Heart right ventricle (tissue), 16 donors: ENCODE measurements around the gene RBM20. TPM values are rescaled to one million over a fixed set of nuclear protein-coding genes. Genes with fewer than 3 reads are reported as not detected.

Experiments
- ATAC-seq, 8 donors: fragments of 200-7000 bp; cut with Tn5 transposase; one replicate each; pipeline ENCODE4 v1.9.1; 2020; ENCODE audit warnings: mild to moderate bottlenecking in 8 of 8, moderate library complexity in 8 of 8, moderate number of reproducible peaks in 1 of 8
- DNase-seq, 2 donors: peaks; one replicate each; pipeline ENCODE4 v3.0.0-alpha.2; 2020
- H3K27ac ChIP-seq, 10 donors: fragments of 200-600 bp; sonication (generic) in 2 of 10; one replicate each; pipeline versions ENCODE4 v1.5.0 to v1.8.0; 2020 to 2022; ENCODE audit warnings: mild to moderate bottlenecking in 3 of 10
- H3K27me3 ChIP-seq, 7 donors: fragments of 200-600 bp; one replicate each; pipeline ENCODE4 v1.8.0; 2021 to 2022; ENCODE audit warnings: mild to moderate bottlenecking in 2 of 7
- H3K36me3 ChIP-seq, 9 donors: fragments of 200-600 bp; sonication (generic) in 1 of 9; one replicate each; pipeline versions ENCODE4 v1.5.0 to v1.8.0; 2020 to 2022; ENCODE audit warnings: mild to moderate bottlenecking in 2 of 9
- H3K4me1 ChIP-seq, 9 donors: fragments of 200-600 bp; sonication (generic) in 1 of 9; one replicate each; pipeline versions ENCODE4 v1.5.0 to v1.8.0; 2020 to 2022; ENCODE audit warnings: mild to moderate bottlenecking in 4 of 9
- H3K4me3 ChIP-seq, 10 donors: fragments of 200-600 bp; sonication (generic) in 2 of 10; one replicate each; pipeline versions ENCODE4 v1.5.0 to v1.8.0; 2020 to 2022; ENCODE audit warnings: mild to moderate bottlenecking in 7 of 10, moderate library complexity in 2 of 10
- H3K9me3 ChIP-seq, 11 donors: fragments of 200-600 bp in 10 of 11; sonication (generic) in 2 of 11; one replicate each; pipeline versions ENCODE4 v1.5.0 to v1.8.0; 2013 to 2022; ENCODE audit warnings: mild to moderate bottlenecking in 2 of 11, control low read depth in 1 of 11, moderate library complexity in 1 of 11
- CTCF ChIP-seq, 9 donors: fragments of 200-600 bp; sonication (generic) in 2 of 9; IDR thresholded peaks; one replicate each; pipeline versions ENCODE4 v1.5.0 to v1.8.0; 2021 to 2022; ENCODE audit warnings: antibody characterized with exemption in 9 of 9, mild to moderate bottlenecking in 5 of 9, moderate library complexity in 1 of 9
- WGBS, 2 donors: extraction: QIAGEN DNeasy Blood & Tissue Kit; methylation state at CpG; one replicate each; pipeline ENCODE4 v1.1.7; 2013; ENCODE audit warnings: inconsistent platforms in 1 of 2; 5-methylcytosine and 5-hydroxymethylcytosine counted together
- intact Hi-C, 10 donors: fragments of 100-400 bp; cut with DNase I; formaldehyde crosslinking; loops; one replicate each; pipeline versions ENCODE4 v1.11.1 to v1.14.2; 2022
- polyA plus RNA-seq, 2 donors: library from polyadenylated mRNA; stranded (reverse); fragments of 200-250 nt; gene quantifications; one replicate each; pipeline ENCODE4 v1.2.3, GENCODE V29; 2013
- total RNA-seq, 10 donors: library from RNA; stranded (reverse); fragmentation: NEBNext Ultra II Directional in 3 of 10; extraction: Animal tissue kit (Norgen Biotek cat#: 25700) in 3 of 10; gene quantifications; one replicate each; pipeline versions ENCODE4 v1.2.1 to v1.2.4, GENCODE V29; 2021 to 2023
- donor health status: Arrhythmogenic right ventricular cardiomyopathy.
- donor health status: ischemic (EF 13 %, LVEDD 7.1; RV severe dilation, severe dysfunction).
- donor health status: healthy with polysubstance abuse.
- donor health status: DM: no; HTN: yes; CAD: no.
- donor health status: DM: no; HTN: no; CAD: no.
- donor health status: ischemic (EF 25% LVEDD 6.9; RV normal size, moderate dysfunction).
- donor health status: ischemic (EF 25% LVEDD 5.7; RV mildly dilated, moderate dysfunction).
- donor health status: healthy.
- donor health status: DM: yes; HTN: yes; CAD: no.
- donor health status: Ischemic cardiomyopathy.
- donor health status: ischemic (EF 35%, LVEDD 5.7; RV mildly dilated, moderate dysfunction).
- donor health status: nonischemic (EF 11% LVEDD 7.7; RV severe dilation, severe dysfunction).
- donor health status: DM: yes; HTN: yes; CAD: no.
- donor health status: PGD.
- donor health status: ischemic (EF 29% LVEDD 5.4; RV normal size, mild dysfunction).
- donor health status: nonischemic (EF 23%, LVEDD 6.1; RV moderate dilation, normal function).

Gene RBM20
- total and polyA plus RNA-seq, 12 donors: 10.1 to 186 (median 134) TPM

GRCh38 chr10:110848106-110848505 is 204.0 kb downstream of the RBM20 start:
- no peaks in the 10 kb centered on the region for H3K36me3 ChIP-seq
- intact Hi-C loops: no loop called here
- H3K9me3 ChIP-seq: no peaks in the 10 kb centered on the region
- ATAC-seq (no peak), DNase-seq (no peak)
- WGBS, 2 donors: 83 to 89% methylated on average over 2 of the region's 2 CpGs
- no peak for TF ChIP-seq CTCF (IDR thresholded peaks at IDR 0.05)
- peaks cover 0 to 31% (median 3%) of the 10 kb centered on the region in 9 donors for H3K4me1 ChIP-seq
- H3K27me3 ChIP-seq: no peaks in the 10 kb centered on the region
- no peak overlapping the region for H3K4me3 ChIP-seq
- no peak overlapping the region for H3K27ac ChIP-seq

- WGBS, 2 donors: 94 to 99% methylated on average over 3 of the region's 3 CpGs
- Histone ChIP-seq H3K27ac (no peak overlapping the region), H3K36me3 (no peaks in the 10 kb centered on the region), H3K9me3 (no peaks in the 10 kb centered on the region), H3K27me3 (no peaks in the 10 kb centered on the region), H3K4me1 (peaks cover 0 to 32% (median 0%) of the 10 kb centered on the region in 9 donors), H3K4me3 (no peak overlapping the region)
- intact Hi-C loops: no loop called here
- DNase-seq (no peak), ATAC-seq (no peak)
- no peak for TF ChIP-seq CTCF (IDR thresholded peaks at IDR 0.05)
Measured at GRCh38 chr10:110850099-110850498, 206.0 kb downstream of the RBM20 start.

GRCh38 chr10:110851020-110851612 is 207.0 kb downstream of the RBM20 start:
- no peak for DNase-seq
- no peak overlapping the region for H3K4me3 ChIP-seq
- intact Hi-C loops: no loop called here
- ATAC-seq: no peak
- 84 to 85% methylated on average over 8 of the region's 8 CpGs for WGBS, 2 donors
- no peaks in the 10 kb centered on the region for H3K36me3 ChIP-seq
- H3K27me3 ChIP-seq: no peaks in the 10 kb centered on the region
- H3K9me3 ChIP-seq: no peaks in the 10 kb centered on the region
- no peak for TF ChIP-seq CTCF (IDR thresholded peaks at IDR 0.05)
- peaks cover 0 to 32% (median 0%) of the 10 kb centered on the region in 9 donors for H3K4me1 ChIP-seq
- no peak overlapping the region for H3K27ac ChIP-seq

- ATAC-seq: no peak
- WGBS, 2 donors: 71 to 74% methylated on average over 7 of the region's 7 CpGs
- Histone ChIP-seq H3K4me3 (no peak overlapping the region), H3K36me3 (no peaks in the 10 kb centered on the region), H3K4me1 (peaks cover 0 to 36% (median 3%) of the 10 kb centered on the region in 9 donors), H3K27ac (no peak overlapping the region), H3K9me3 (no peaks in the 10 kb centered on the region), H3K27me3 (no peaks in the 10 kb centered on the region)
- TF ChIP-seq CTCF (IDR thresholded peaks at IDR 0.05): no peak
- intact Hi-C loops: no loop called here
- no peak for DNase-seq
Measured at GRCh38 chr10:110852255-110852896, 208.2 kb downstream of the RBM20 start.
